K562 (cell line): ENCODE data around the gene TMSB10. TPM values are rescaled to one million over a fixed set of nuclear protein-coding genes. Genes with fewer than 3 reads are reported as not detected.
A peak's percentile ranks its signal among the peaks of the same experiment; 100 is the strongest.

Experiments
- ETV5 ChIP-seq: sonication (generic); formaldehyde crosslinking; IDR thresholded peaks from 2 replicates; pipeline ENCODE4 v1.4.0; 2020; ENCODE audit warnings: low read depth, mild to moderate bottlenecking, missing genetic modification reagents
- RCOR1 ChIP-seq, 2 experiments: IDR thresholded peaks; 2 replicates each; pipeline ENCODE4 v1.6.1; 2012; ENCODE audit warnings: low read depth in 2 of 2, low read length in 2 of 2, borderline replicate concordance in 1 of 2, improper control_type of control experiment in 1 of 2
- SAFB ChIP-seq: fragments of 200-400 bp; formaldehyde crosslinking; IDR thresholded peaks from 2 replicates; pipeline ENCODE4 v1.6.1; 2017; ENCODE audit warnings: low read depth, low read length, borderline replicate concordance
- SOX6 ChIP-seq: fragments of 450-650 bp; IDR thresholded peaks from 2 replicates; pipeline ENCODE4 v1.6.1; 2014; ENCODE audit warnings: mild to moderate bottlenecking
- U2AF2 ChIP-seq: fragments of 200-400 bp; formaldehyde crosslinking; optimal IDR thresholded peaks from 2 replicates; pipeline ENCODE3; 2017; ENCODE audit warnings: low read depth, mild to moderate bottlenecking, low read length
- ZC3H8 ChIP-seq: fragments of 450-650 bp; IDR thresholded peaks from 2 replicates; pipeline ENCODE4 v1.6.1; 2017
- polyA plus RNA-seq, 8 experiments: library from polyadenylated mRNA; depleted of rRNA in 4 of 8; stranded (reverse) in 5 of 8; unstranded in 3 of 8; fragments of >200 nt; fragmentation: Nextera tagmentation in 2 of 8; fragmentation: Illumina TruSeq in 1 of 8; extraction: Ambion mirVana in 2 of 8; extraction: Trizol in 1 of 8; gene quantifications; 2 replicates each; pipeline versions ENCODE4 v1.2.1 to v1.2.3, GENCODE V29; 2011 to 2014; ENCODE audit warnings: inconsistent platforms in 1 of 8, missing spikeins in 1 of 8
- total RNA-seq, 7 experiments: library from RNA; depleted of rRNA in 6 of 7; stranded (reverse); fragments of >200 nt in 6 of 7; fragmentation: Illumina TruSeq in 2 of 7; extraction: Trizol in 2 of 7; gene quantifications; 2 replicates each; pipeline versions ENCODE4 v1.2.1 to v1.2.3, GENCODE V29; 2011 to 2021; ENCODE audit warnings: low replicate concordance in 1 of 7
- TF ChIP-seq, protein P1 (sequence below): sonication (generic); formaldehyde crosslinking; IDR thresholded peaks from 2 replicates; pipeline ENCODE4 v1.8.1; 2023; ENCODE audit warnings: mild to moderate bottlenecking, missing genetic modification reagents
- TF ChIP-seq, protein P2 (sequence below): IDR thresholded peaks from 2 replicates; pipeline ENCODE4 v1.6.1; 2011; ENCODE audit warnings: borderline replicate concordance, low read depth, mild to moderate bottlenecking, moderate library complexity, low read length; ENCODE audit not compliant: insufficient read depth, poor library complexity, severe bottlenecking
- TF ChIP-seq, protein P3 (sequence below): fragments of 450-650 bp; IDR thresholded peaks from 2 replicates; pipeline ENCODE4 v1.6.1; 2016; ENCODE audit warnings: mild to moderate bottlenecking, moderate library complexity
- TF ChIP-seq, protein P4 (sequence below): fragments of 250-450 bp; sonication (Bioruptor Pico); IDR thresholded peaks from 2 replicates; pipeline ENCODE4 v1.8.0; 2021; ENCODE audit warnings: borderline replicate concordance, mild to moderate bottlenecking, moderate library complexity; ENCODE audit not compliant: poor library complexity, severe bottlenecking

TMSB10 gene
- total and polyA plus RNA-seq, 9 of the 15 experiments (the other 6 are each of a cell fraction or from before 2014, with no cell fraction given) = 382 to 2,226 (median 959) TPM

DNA sequence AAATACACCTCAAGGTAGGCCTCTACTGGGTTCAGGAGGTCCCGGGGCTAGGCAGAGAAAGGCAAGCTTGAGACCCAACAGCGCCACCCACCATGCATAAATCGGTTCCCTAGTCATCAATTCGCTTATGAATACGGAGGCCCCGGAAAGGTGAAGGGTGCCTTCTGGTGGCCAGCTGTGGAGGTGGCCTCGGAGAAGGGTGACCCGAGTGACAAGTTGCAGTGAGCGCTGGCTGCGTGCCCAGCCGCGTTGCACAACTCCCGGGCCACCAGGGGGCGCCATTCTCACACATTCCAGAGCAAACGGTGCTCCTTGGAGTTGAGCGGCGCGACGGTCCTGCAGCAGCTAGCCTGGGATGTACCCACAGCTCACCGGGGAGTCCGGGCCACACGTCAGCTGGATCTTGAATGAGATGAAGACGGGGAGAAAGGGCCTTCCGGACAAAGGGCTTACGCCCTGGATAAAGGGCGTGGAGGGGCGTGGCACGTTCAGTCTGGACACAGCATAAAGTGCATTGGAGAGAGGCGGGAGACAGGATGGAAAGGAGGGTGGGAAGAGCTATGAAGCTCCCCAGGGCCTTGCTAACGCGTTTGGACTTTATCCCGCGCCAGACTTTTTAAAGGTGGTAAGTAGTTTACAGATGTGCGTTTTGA, 20.4 kb downstream of the TMSB10 start (continued):
- TF ChIP-seq, protein P1, sequence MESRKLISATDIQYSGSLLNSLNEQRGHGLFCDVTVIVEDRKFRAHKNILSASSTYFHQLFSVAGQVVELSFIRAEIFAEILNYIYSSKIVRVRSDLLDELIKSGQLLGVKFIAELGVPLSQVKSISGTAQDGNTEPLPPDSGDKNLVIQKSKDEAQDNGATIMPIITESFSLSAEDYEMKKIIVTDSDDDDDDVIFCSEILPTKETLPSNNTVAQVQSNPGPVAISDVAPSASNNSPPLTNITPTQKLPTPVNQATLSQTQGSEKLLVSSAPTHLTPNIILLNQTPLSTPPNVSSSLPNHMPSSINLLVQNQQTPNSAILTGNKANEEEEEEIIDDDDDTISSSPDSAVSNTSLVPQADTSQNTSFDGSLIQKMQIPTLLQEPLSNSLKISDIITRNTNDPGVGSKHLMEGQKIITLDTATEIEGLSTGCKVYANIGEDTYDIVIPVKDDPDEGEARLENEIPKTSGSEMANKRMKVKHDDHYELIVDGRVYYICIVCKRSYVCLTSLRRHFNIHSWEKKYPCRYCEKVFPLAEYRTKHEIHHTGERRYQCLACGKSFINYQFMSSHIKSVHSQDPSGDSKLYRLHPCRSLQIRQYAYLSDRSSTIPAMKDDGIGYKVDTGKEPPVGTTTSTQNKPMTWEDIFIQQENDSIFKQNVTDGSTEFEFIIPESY = 0 out of 2 replicates have a peak, but pooled peaks have one; percentile 24
- TF ChIP-seq, protein P2, sequence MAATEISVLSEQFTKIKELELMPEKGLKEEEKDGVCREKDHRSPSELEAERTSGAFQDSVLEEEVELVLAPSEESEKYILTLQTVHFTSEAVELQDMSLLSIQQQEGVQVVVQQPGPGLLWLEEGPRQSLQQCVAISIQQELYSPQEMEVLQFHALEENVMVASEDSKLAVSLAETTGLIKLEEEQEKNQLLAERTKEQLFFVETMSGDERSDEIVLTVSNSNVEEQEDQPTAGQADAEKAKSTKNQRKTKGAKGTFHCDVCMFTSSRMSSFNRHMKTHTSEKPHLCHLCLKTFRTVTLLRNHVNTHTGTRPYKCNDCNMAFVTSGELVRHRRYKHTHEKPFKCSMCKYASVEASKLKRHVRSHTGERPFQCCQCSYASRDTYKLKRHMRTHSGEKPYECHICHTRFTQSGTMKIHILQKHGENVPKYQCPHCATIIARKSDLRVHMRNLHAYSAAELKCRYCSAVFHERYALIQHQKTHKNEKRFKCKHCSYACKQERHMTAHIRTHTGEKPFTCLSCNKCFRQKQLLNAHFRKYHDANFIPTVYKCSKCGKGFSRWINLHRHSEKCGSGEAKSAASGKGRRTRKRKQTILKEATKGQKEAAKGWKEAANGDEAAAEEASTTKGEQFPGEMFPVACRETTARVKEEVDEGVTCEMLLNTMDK = peak; percentile 65
- TF ChIP-seq, protein P3, sequence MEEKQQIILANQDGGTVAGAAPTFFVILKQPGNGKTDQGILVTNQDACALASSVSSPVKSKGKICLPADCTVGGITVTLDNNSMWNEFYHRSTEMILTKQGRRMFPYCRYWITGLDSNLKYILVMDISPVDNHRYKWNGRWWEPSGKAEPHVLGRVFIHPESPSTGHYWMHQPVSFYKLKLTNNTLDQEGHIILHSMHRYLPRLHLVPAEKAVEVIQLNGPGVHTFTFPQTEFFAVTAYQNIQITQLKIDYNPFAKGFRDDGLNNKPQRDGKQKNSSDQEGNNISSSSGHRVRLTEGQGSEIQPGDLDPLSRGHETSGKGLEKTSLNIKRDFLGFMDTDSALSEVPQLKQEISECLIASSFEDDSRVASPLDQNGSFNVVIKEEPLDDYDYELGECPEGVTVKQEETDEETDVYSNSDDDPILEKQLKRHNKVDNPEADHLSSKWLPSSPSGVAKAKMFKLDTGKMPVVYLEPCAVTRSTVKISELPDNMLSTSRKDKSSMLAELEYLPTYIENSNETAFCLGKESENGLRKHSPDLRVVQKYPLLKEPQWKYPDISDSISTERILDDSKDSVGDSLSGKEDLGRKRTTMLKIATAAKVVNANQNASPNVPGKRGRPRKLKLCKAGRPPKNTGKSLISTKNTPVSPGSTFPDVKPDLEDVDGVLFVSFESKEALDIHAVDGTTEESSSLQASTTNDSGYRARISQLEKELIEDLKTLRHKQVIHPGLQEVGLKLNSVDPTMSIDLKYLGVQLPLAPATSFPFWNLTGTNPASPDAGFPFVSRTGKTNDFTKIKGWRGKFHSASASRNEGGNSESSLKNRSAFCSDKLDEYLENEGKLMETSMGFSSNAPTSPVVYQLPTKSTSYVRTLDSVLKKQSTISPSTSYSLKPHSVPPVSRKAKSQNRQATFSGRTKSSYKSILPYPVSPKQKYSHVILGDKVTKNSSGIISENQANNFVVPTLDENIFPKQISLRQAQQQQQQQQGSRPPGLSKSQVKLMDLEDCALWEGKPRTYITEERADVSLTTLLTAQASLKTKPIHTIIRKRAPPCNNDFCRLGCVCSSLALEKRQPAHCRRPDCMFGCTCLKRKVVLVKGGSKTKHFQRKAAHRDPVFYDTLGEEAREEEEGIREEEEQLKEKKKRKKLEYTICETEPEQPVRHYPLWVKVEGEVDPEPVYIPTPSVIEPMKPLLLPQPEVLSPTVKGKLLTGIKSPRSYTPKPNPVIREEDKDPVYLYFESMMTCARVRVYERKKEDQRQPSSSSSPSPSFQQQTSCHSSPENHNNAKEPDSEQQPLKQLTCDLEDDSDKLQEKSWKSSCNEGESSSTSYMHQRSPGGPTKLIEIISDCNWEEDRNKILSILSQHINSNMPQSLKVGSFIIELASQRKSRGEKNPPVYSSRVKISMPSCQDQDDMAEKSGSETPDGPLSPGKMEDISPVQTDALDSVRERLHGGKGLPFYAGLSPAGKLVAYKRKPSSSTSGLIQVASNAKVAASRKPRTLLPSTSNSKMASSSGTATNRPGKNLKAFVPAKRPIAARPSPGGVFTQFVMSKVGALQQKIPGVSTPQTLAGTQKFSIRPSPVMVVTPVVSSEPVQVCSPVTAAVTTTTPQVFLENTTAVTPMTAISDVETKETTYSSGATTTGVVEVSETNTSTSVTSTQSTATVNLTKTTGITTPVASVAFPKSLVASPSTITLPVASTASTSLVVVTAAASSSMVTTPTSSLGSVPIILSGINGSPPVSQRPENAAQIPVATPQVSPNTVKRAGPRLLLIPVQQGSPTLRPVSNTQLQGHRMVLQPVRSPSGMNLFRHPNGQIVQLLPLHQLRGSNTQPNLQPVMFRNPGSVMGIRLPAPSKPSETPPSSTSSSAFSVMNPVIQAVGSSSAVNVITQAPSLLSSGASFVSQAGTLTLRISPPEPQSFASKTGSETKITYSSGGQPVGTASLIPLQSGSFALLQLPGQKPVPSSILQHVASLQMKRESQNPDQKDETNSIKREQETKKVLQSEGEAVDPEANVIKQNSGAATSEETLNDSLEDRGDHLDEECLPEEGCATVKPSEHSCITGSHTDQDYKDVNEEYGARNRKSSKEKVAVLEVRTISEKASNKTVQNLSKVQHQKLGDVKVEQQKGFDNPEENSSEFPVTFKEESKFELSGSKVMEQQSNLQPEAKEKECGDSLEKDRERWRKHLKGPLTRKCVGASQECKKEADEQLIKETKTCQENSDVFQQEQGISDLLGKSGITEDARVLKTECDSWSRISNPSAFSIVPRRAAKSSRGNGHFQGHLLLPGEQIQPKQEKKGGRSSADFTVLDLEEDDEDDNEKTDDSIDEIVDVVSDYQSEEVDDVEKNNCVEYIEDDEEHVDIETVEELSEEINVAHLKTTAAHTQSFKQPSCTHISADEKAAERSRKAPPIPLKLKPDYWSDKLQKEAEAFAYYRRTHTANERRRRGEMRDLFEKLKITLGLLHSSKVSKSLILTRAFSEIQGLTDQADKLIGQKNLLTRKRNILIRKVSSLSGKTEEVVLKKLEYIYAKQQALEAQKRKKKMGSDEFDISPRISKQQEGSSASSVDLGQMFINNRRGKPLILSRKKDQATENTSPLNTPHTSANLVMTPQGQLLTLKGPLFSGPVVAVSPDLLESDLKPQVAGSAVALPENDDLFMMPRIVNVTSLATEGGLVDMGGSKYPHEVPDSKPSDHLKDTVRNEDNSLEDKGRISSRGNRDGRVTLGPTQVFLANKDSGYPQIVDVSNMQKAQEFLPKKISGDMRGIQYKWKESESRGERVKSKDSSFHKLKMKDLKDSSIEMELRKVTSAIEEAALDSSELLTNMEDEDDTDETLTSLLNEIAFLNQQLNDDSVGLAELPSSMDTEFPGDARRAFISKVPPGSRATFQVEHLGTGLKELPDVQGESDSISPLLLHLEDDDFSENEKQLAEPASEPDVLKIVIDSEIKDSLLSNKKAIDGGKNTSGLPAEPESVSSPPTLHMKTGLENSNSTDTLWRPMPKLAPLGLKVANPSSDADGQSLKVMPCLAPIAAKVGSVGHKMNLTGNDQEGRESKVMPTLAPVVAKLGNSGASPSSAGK = peak; percentile 92
- TF ChIP-seq ETV5 (CRISPR knock-in tag) = peak; percentile 74; the same call in 1 of the 2 replicates
- TF ChIP-seq SAFB = peak; percentile 17; the same call in 1 of the 2 replicates
- TF ChIP-seq, protein P4, sequence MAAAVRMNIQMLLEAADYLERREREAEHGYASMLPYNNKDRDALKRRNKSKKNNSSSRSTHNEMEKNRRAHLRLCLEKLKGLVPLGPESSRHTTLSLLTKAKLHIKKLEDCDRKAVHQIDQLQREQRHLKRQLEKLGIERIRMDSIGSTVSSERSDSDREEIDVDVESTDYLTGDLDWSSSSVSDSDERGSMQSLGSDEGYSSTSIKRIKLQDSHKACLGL (CRISPR knock-in tag) = no peak
- no peak for TF ChIP-seq U2AF2
- TF ChIP-seq ZC3H8 = no peak
- TF ChIP-seq SOX6 = peak; percentile 82
- TF ChIP-seq RCOR1 (IDR thresholded peaks at IDR 0.05; ENCODE audit: borderline replicate concordance in 1 of 2, low read depth in 2 of 2, low read length in 2 of 2) = peak in 1 of 2 experiments; percentile 87
